ENCODE results near the gene GART. TPM values are rescaled to one million over a fixed set of nuclear protein-coding genes. Genes with fewer than 3 reads are reported as not detected.
"Not testable (repeated sequence)": the region's sequence is repeated elsewhere in the genome, so short reads cannot be mapped to it uniquely, and the experiment has no call there.

Gene GART
- total RNA-seq, 1 donor from 2014 or later: 58.2 TPM

GRCh38 chr21:33584455-33584854, 42.5 kb upstream of the GART start:
- DNase-seq (ENCODE audit: low spot score): no peak
- TF ChIP-seq, protein P1, sequence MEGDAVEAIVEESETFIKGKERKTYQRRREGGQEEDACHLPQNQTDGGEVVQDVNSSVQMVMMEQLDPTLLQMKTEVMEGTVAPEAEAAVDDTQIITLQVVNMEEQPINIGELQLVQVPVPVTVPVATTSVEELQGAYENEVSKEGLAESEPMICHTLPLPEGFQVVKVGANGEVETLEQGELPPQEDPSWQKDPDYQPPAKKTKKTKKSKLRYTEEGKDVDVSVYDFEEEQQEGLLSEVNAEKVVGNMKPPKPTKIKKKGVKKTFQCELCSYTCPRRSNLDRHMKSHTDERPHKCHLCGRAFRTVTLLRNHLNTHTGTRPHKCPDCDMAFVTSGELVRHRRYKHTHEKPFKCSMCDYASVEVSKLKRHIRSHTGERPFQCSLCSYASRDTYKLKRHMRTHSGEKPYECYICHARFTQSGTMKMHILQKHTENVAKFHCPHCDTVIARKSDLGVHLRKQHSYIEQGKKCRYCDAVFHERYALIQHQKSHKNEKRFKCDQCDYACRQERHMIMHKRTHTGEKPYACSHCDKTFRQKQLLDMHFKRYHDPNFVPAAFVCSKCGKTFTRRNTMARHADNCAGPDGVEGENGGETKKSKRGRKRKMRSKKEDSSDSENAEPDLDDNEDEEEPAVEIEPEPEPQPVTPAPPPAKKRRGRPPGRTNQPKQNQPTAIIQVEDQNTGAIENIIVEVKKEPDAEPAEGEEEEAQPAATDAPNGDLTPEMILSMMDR (IDR thresholded peaks at IDR 0.05): no peak
- Mint-ChIP-seq H3K9me3 (ENCODE audit: low read depth) (no peaks in the 10 kb centered on the region), H3K4me3 (ENCODE audit: unreplicated experiment) (no peak overlapping the region), H3K27ac (ENCODE audit: unreplicated experiment) (no peak overlapping the region), H3K27me3 (ENCODE audit: low read depth) (no peaks in the 10 kb centered on the region), H3K4me1 (ENCODE audit: low read depth) (peaks cover 21% of the 10 kb centered on the region), H3K36me3 (ENCODE audit: low read depth) (peaks cover 3% of the 10 kb centered on the region)

- DNase-seq (ENCODE audit: low spot score): no peak
- Mint-ChIP-seq H3K4me3 (ENCODE audit: unreplicated experiment) (no peak overlapping the region), H3K27me3 (ENCODE audit: low read depth) (no peaks in the 10 kb centered on the region), H3K27ac (ENCODE audit: unreplicated experiment) (peak overlapping the region; percentile 49), H3K36me3 (ENCODE audit: low read depth) (peaks cover 7% of the 10 kb centered on the region), H3K4me1 (ENCODE audit: low read depth) (peaks cover 3% of the 10 kb centered on the region), H3K9me3 (ENCODE audit: low read depth) (no peaks in the 10 kb centered on the region)
- TF ChIP-seq, protein P1 (IDR thresholded peaks at IDR 0.05): no peak
Measured at GRCh38 chr21:33578959-33579542, 37.1 kb upstream of the GART start.

GRCh38 chr21:33578214-33578613, 36.3 kb upstream of the GART start:
- H3K27me3 Mint-ChIP-seq (ENCODE audit: low read depth): no peaks in the 10 kb centered on the region
- H3K9me3 Mint-ChIP-seq (ENCODE audit: low read depth): no peaks in the 10 kb centered on the region
- peaks cover 10% of the 10 kb centered on the region for H3K36me3 Mint-ChIP-seq (ENCODE audit: low read depth)
- H3K27ac Mint-ChIP-seq (ENCODE audit: unreplicated experiment): no peak overlapping the region
- TF ChIP-seq, protein P1 (IDR thresholded peaks at IDR 0.05): no peak
- DNase-seq (ENCODE audit: low spot score): no peak
- peaks cover 3% of the 10 kb centered on the region for H3K4me1 Mint-ChIP-seq (ENCODE audit: low read depth)
- no peak overlapping the region for H3K4me3 Mint-ChIP-seq (ENCODE audit: unreplicated experiment)

- not testable (repeated sequence) for H3K27ac Mint-ChIP-seq (ENCODE audit: unreplicated experiment); H3K4me3 Mint-ChIP-seq (ENCODE audit: unreplicated experiment); DNase-seq (ENCODE audit: low spot score); H3K4me1 Mint-ChIP-seq (ENCODE audit: low read depth); H3K27me3 Mint-ChIP-seq (ENCODE audit: low read depth); H3K9me3 Mint-ChIP-seq (ENCODE audit: low read depth)
- H3K36me3 Mint-ChIP-seq (ENCODE audit: low read depth): peaks cover 12% of the 10 kb centered on the region
Measured at GRCh38 chr21:33576741-33577141, 34.8 kb upstream of the GART start.

- no peaks in the 10 kb centered on the region for H3K4me1 Mint-ChIP-seq (ENCODE audit: low read depth)
- no peaks in the 10 kb centered on the region for H3K27me3 Mint-ChIP-seq (ENCODE audit: low read depth)
- H3K36me3 Mint-ChIP-seq (ENCODE audit: low read depth): peaks cover 21% of the 10 kb centered on the region
- no peak for DNase-seq (ENCODE audit: low spot score)
- H3K27ac Mint-ChIP-seq (ENCODE audit: unreplicated experiment): peak overlapping the region; percentile 15
- TF ChIP-seq, protein P1 (IDR thresholded peaks at IDR 0.05): no peak
- H3K4me3 Mint-ChIP-seq (ENCODE audit: unreplicated experiment): no peak overlapping the region
- no peaks in the 10 kb centered on the region for H3K9me3 Mint-ChIP-seq (ENCODE audit: low read depth)
Measured at GRCh38 chr21:33572350-33572749, 30.4 kb upstream of the GART start.

- Mint-ChIP-seq H3K9me3 (ENCODE audit: low read depth) (no peaks in the 10 kb centered on the region), H3K4me3 (ENCODE audit: unreplicated experiment) (no peak overlapping the region), H3K27ac (ENCODE audit: unreplicated experiment) (peak overlapping the region; percentile 42), H3K36me3 (ENCODE audit: low read depth) (peaks cover 18% of the 10 kb centered on the region), H3K4me1 (ENCODE audit: low read depth) (no peaks in the 10 kb centered on the region), H3K27me3 (ENCODE audit: low read depth) (no peaks in the 10 kb centered on the region)
- DNase-seq (ENCODE audit: low spot score): no peak
- TF ChIP-seq, protein P1 (IDR thresholded peaks at IDR 0.05): no peak
Measured at GRCh38 chr21:33569991-33570390, 28.1 kb upstream of the GART start.

Measured in chondrocyte (in vitro differentiated cells).